RWPE2 (cell line): ENCODE results near the gene SCGB1C2.

Experiments
- ATAC-seq: fragments of 200-7000 bp; cut with Tn5 transposase; 3 replicates; pipeline ENCODE4 v1.9.1; 2021; ENCODE audit warnings: low read depth
- DNase-seq: peaks from one replicate; pipeline ENCODE4 v3.0.0-alpha.2; 2020; ENCODE audit warnings: low spot score
- H3K27ac ChIP-seq: fragments of 450-650 bp; 2 replicates; pipeline ENCODE4 v1.5.1; 2017; ENCODE audit warnings: mild to moderate bottlenecking; ENCODE audit not compliant: poor library complexity, severe bottlenecking
- H3K27me3 ChIP-seq: fragments of 250-450 bp; sonication (Bioruptor Pico); 2 replicates; pipeline ENCODE4 v1.5.1; 2021; ENCODE audit warnings: mild to moderate bottlenecking, moderate library complexity; ENCODE audit not compliant: insufficient read depth, poor library complexity, severe bottlenecking
- H3K36me3 ChIP-seq: fragments of 250-450 bp; sonication (Bioruptor Pico); 2 replicates; pipeline ENCODE4 v1.5.1; 2020; ENCODE audit warnings: low read depth, mild to moderate bottlenecking, moderate library complexity
- H3K4me1 ChIP-seq: fragments of 250-450 bp; sonication (Bioruptor Pico); 2 replicates; pipeline ENCODE4 v1.5.1; 2021; ENCODE audit warnings: mild to moderate bottlenecking, moderate library complexity; ENCODE audit not compliant: insufficient read depth, poor library complexity, severe bottlenecking
- H3K4me3 ChIP-seq: fragments of 250-450 bp; sonication (Bioruptor Pico); 2 replicates; pipeline ENCODE4 v1.5.1; 2021; ENCODE audit warnings: mild to moderate bottlenecking, moderate library complexity; ENCODE audit not compliant: severe bottlenecking
- H3K9me3 ChIP-seq: fragments of 250-450 bp; sonication (Bioruptor Pico); 2 replicates; pipeline ENCODE4 v1.5.1; 2021; ENCODE audit warnings: mild to moderate bottlenecking, moderate library complexity; ENCODE audit not compliant: severe bottlenecking
- CTCF ChIP-seq: fragments of 450-650 bp; IDR thresholded peaks from one replicate; pipeline ENCODE4 v1.5.1; 2017; ENCODE audit warnings: mild to moderate bottlenecking, moderate library complexity; ENCODE audit not compliant: poor library complexity, severe bottlenecking

Gene SCGB1C2

GRCh38 chr17:187130-187529 lies 49.8 kb downstream of the SCGB1C2 start:
- Histone ChIP-seq H3K27ac (no peak overlapping the region), H3K4me3 (no peak overlapping the region), H3K27me3 (peaks cover 50% of the 10 kb centered on the region), H3K36me3 (no peaks in the 10 kb centered on the region), H3K4me1 (no peaks in the 10 kb centered on the region), H3K9me3 (no peaks in the 10 kb centered on the region)
- no peak for TF ChIP-seq CTCF
- ATAC-seq, result no peak
- no peak for DNase-seq
